OCI-LY3 (cell line): ENCODE data around the gene ROBO2.
A peak's percentile ranks its signal among the peaks of the same experiment; 100 is the strongest.

Experiments
- H2AFZ ChIP-seq: fragments of 200-600, 300-600 bp; shearing (Covaris generic); 2 replicates; pipeline ENCODE4 v1.6.0; 2014; ENCODE audit warnings: antibody characterized with exemption, low read depth, low read length
- H3K27ac ChIP-seq: fragments of 200-600, 300-600 bp; sonication (generic); 2 replicates; pipeline ENCODE4 v1.5.1; 2014; ENCODE audit warnings: mild to moderate bottlenecking, low read length, moderate library complexity, mixed read lengths
- H3K27me3 ChIP-seq: fragments of 200-600, 300-600 bp; sonication (generic); 2 replicates; pipeline ENCODE4 v1.6.1; 2014; ENCODE audit warnings: low read depth, low read length, mixed read lengths
- H3K36me3 ChIP-seq: fragments of 200-600, 300-600 bp; sonication (generic); replicated peaks from 2 replicates; pipeline ENCODE3; 2014; ENCODE audit warnings: low read depth, low read length, mixed read lengths
- H3K4me1 ChIP-seq: fragments of 300-600, 200-600 bp; sonication (generic); 2 replicates; pipeline ENCODE4 v1.6.1; 2014; ENCODE audit warnings: low read length, mixed read lengths
- H3K4me2 ChIP-seq: fragments of 200-600, 300-600 bp; sonication (generic); 2 replicates; pipeline ENCODE4 v1.6.1; 2014; ENCODE audit warnings: low read length, mixed read lengths
- H3K4me3 ChIP-seq: fragments of 300-600, 200-600 bp; sonication (generic); 2 replicates; pipeline ENCODE4 v1.5.1; 2014; ENCODE audit warnings: antibody characterized with exemption, mild to moderate bottlenecking, low read length, moderate library complexity
- H3K79me2 ChIP-seq: fragments of 300-600, 200-600 bp; shearing (Covaris generic); 2 replicates; pipeline ENCODE4 v1.6.1; 2014; ENCODE audit warnings: mild to moderate bottlenecking, low read length, mixed read lengths
- H3K9ac ChIP-seq: fragments of 300-600, 200-600 bp; shearing (Covaris generic); 2 replicates; pipeline ENCODE4 v1.6.0; 2014; ENCODE audit warnings: mild to moderate bottlenecking, low read length, moderate library complexity
- H3K9me3 ChIP-seq: fragments of 200-600, 300-600 bp; shearing (Covaris generic); 2 replicates; pipeline ENCODE4 v1.6.1; 2014; ENCODE audit warnings: low read length, mixed read lengths; ENCODE audit not compliant: insufficient read depth
- H4K20me1 ChIP-seq: fragments of 200-600, 300-600 bp; sonication (generic); 2 replicates; pipeline ENCODE4 v1.6.1; 2016; ENCODE audit warnings: low read length, mixed read lengths; ENCODE audit not compliant: insufficient read depth
- CTCF ChIP-seq: fragments of 200-600, 300-600 bp; sonication (generic); IDR thresholded peaks from 2 replicates; pipeline ENCODE4 v1.5.1; 2014; ENCODE audit warnings: antibody characterized with exemption, low read length, low read depth
- EZH2phosphoT487 ChIP-seq: fragments of 200-600 bp; shearing (Covaris generic); IDR thresholded peaks from 2 replicates; pipeline ENCODE4 v1.6.1; 2018; ENCODE audit warnings: antibody characterized with exemption, mixed run types, low read depth

ROBO2 gene

GRCh38 chr3:77571971-77572715, 532.2 kb downstream of the ROBO2 start:
- H3K4me3 ChIP-seq: no peak overlapping the region
- no peaks in the 10 kb centered on the region for H3K79me2 ChIP-seq
- TF ChIP-seq EZH2phosphoT487 (no peak), CTCF (no peak)
- no peaks in the 10 kb centered on the region for H3K36me3 ChIP-seq
- H3K9me3 ChIP-seq: no peaks in the 10 kb centered on the region
- no peak overlapping the region for H3K9ac ChIP-seq
- no peak overlapping the region for H3K27ac ChIP-seq
- H2AFZ ChIP-seq: no peak overlapping the region; the same call in 1 of the 2 replicates
- H3K27me3 ChIP-seq: no peaks in the 10 kb centered on the region
- H3K4me1 ChIP-seq: peaks cover 17% of the 10 kb centered on the region
- H4K20me1 ChIP-seq: no peaks in the 10 kb centered on the region
- no peak overlapping the region for H3K4me2 ChIP-seq

GRCh38 chr3:77577264-77577663, 537.4 kb downstream of the ROBO2 start:
- peak overlapping the region; percentile 68 for H3K4me2 ChIP-seq
- no peaks in the 10 kb centered on the region for H3K36me3 ChIP-seq
- 0 out of 2 replicates have a peak overlapping the region, but pooled peaks have one; percentile 7 for H3K9ac ChIP-seq
- no peaks in the 10 kb centered on the region for H3K79me2 ChIP-seq
- peaks cover 32% of the 10 kb centered on the region for H3K4me1 ChIP-seq
- TF ChIP-seq EZH2phosphoT487 (no peak), CTCF (no peak)
- no peaks in the 10 kb centered on the region for H4K20me1 ChIP-seq
- no peak overlapping the region for H2AFZ ChIP-seq
- H3K9me3 ChIP-seq: no peaks in the 10 kb centered on the region
- H3K4me3 ChIP-seq: peak overlapping the region; percentile 54
- H3K27ac ChIP-seq: peak overlapping the region; percentile 44
- no peaks in the 10 kb centered on the region for H3K27me3 ChIP-seq

GRCh38 chr3:77586216-77586615, 546.3 kb downstream of the ROBO2 start:
- no peak for TF ChIP-seq EZH2phosphoT487
- TF ChIP-seq CTCF: no peak

GRCh38 chr3:77588863-77589262, 549.0 kb downstream of the ROBO2 start:
- no peaks in the 10 kb centered on the region for H3K79me2 ChIP-seq
- H4K20me1 ChIP-seq: no peaks in the 10 kb centered on the region
- H3K36me3 ChIP-seq: no peaks in the 10 kb centered on the region
- H3K4me3 ChIP-seq: no peak overlapping the region
- H3K4me1 ChIP-seq: no peaks in the 10 kb centered on the region
- H3K27me3 ChIP-seq: no peaks in the 10 kb centered on the region
- H3K9me3 ChIP-seq: no peaks in the 10 kb centered on the region
- no peak overlapping the region for H2AFZ ChIP-seq
- no peak overlapping the region for H3K9ac ChIP-seq
- H3K27ac ChIP-seq: no peak overlapping the region
- TF ChIP-seq CTCF: no peak
- no peak for TF ChIP-seq EZH2phosphoT487
- no peak overlapping the region for H3K4me2 ChIP-seq

More at GRCh38 chr3:77586216-77586615, 546.3 kb downstream of the ROBO2 start:
- Histone ChIP-seq H3K4me1 (no peaks in the 10 kb centered on the region), H3K9me3 (no peaks in the 10 kb centered on the region), H3K27ac (no peak overlapping the region), H3K4me2 (no peak overlapping the region), H3K36me3 (no peaks in the 10 kb centered on the region), H3K9ac (no peak overlapping the region), H3K79me2 (no peaks in the 10 kb centered on the region), H3K4me3 (no peak overlapping the region), H2AFZ (no peak overlapping the region), H3K27me3 (no peaks in the 10 kb centered on the region), H4K20me1 (no peaks in the 10 kb centered on the region)
